Measurements from ENCODE around the gene MCTP2. TPM values are rescaled to one million over a fixed set of nuclear protein-coding genes. Genes with fewer than 3 reads are reported as not detected.

The MCTP2 gene
- total and polyA plus RNA-seq, 2 of the 8 experiments (the other 6 are each of a cell fraction or from before 2014, with no cell fraction given), result 3.4 to 4.5 TPM

DNA sequence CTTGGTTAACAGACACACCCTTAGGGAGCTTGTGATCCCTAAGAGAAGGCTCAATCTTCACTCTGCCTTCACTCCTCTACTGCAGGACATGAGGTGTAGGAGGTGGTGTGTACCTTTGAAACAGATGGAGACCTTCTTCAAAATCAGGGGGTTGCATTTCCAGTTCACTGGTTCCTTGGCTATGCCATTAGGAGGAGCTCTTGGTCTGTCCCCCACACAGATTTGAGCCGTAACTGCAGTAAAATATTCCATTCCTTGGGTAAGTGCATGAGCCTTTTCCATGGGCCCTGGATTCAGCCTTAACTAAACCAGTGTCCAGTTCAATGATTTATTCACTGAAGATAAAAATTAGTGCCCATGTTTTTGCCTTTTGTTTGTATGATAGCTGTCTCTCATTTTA, 144.6 kb downstream of the MCTP2 start:
- DNase-seq (ENCODE audit: low read depth in 1 of 2, low spot score in 2 of 2) (no peak), FAIRE-seq (no peak)
- Histone ChIP-seq H2AK5ac (ENCODE audit: low read depth, low read length) (no peak overlapping the region), H3K4me1 (replicated peaks in 1 of 4; ENCODE audit: control insufficient read depth in 3 of 4, insufficient read depth in 4 of 4, low read length in 3 of 4) (no peaks in the 10 kb centered on the region), H3K23ac (ENCODE audit: insufficient read length) (no peak overlapping the region), H3K4me3 (ENCODE audit: extremely low read depth in 1 of 4, insufficient read depth in 2 of 4, low read depth in 3 of 4, low read length in 4 of 4) (no peak overlapping the region), H3K36me3 (ENCODE audit: control insufficient read depth in 2 of 4, insufficient read depth in 4 of 4, low read length in 3 of 4) (no peaks in the 10 kb centered on the region; a peak in 1 of 8 replicates), H4K8ac (ENCODE audit: extremely low read depth, insufficient read depth, low read length) (no peak overlapping the region), H4K5ac (ENCODE audit: insufficient read length, low read depth, low read length) (no peak overlapping the region), H2BK120ac (replicated peaks; ENCODE audit: low read depth, low read length) (no peak overlapping the region), H2BK15ac (ENCODE audit: low read length) (no peak overlapping the region), H4K91ac (replicated peaks; ENCODE audit: insufficient read length, low read length) (no peak overlapping the region), H3K27me3 (replicated peaks in 1 of 4; ENCODE audit: control insufficient read depth in 3 of 4, extremely low read depth in 1 of 4, insufficient read depth in 3 of 4, low read length in 3 of 4) (no peaks in the 10 kb centered on the region), H3K9ac (replicated peaks in 1 of 4; ENCODE audit: extremely low read depth in 1 of 4, low read depth in 3 of 4, low read length in 3 of 4) (no peak overlapping the region), H2BK5ac (ENCODE audit: low read depth, low read length) (no peak overlapping the region), H3K79me2 (ENCODE audit: control insufficient read depth in 1 of 2, insufficient read depth in 2 of 2, low read length in 2 of 2) (no peaks in the 10 kb centered on the region), H2AFZ (ENCODE audit: low read length) (no peak overlapping the region), H3K79me1 (ENCODE audit: low read depth, low read length) (no peaks in the 10 kb centered on the region), H3K4me2 (ENCODE audit: insufficient read depth in 1 of 2, low read depth in 2 of 2, low read length in 2 of 2) (no peak overlapping the region), H3K14ac (ENCODE audit: insufficient read length) (no peak overlapping the region), H3K27ac (ENCODE audit: low read depth, low read length) (no peak overlapping the region), H3K18ac (ENCODE audit: extremely low read depth, low read length) (no peak overlapping the region), H3K23me2 (ENCODE audit: low read depth, low read length) (no peaks in the 10 kb centered on the region), H4K20me1 (replicated peaks in 1 of 2; ENCODE audit: control insufficient read depth in 1 of 2, insufficient read depth in 2 of 2, low read length in 2 of 2) (no peaks in the 10 kb centered on the region), H2BK20ac (ENCODE audit: low read length) (no peak overlapping the region), H3K4ac (replicated peaks; ENCODE audit: insufficient read length, low read depth, low read length) (no peak overlapping the region), H3K9me3 (ENCODE audit: insufficient read depth in 2 of 2, low read depth in 1 of 2, low read length in 1 of 2) (no peaks in the 10 kb centered on the region), H3K56ac (replicated peaks; ENCODE audit: insufficient read length, low read depth, low read length) (no peak overlapping the region), H2BK12ac (ENCODE audit: low read depth, low read length) (no peak overlapping the region)
- TF ChIP-seq, protein P1, sequence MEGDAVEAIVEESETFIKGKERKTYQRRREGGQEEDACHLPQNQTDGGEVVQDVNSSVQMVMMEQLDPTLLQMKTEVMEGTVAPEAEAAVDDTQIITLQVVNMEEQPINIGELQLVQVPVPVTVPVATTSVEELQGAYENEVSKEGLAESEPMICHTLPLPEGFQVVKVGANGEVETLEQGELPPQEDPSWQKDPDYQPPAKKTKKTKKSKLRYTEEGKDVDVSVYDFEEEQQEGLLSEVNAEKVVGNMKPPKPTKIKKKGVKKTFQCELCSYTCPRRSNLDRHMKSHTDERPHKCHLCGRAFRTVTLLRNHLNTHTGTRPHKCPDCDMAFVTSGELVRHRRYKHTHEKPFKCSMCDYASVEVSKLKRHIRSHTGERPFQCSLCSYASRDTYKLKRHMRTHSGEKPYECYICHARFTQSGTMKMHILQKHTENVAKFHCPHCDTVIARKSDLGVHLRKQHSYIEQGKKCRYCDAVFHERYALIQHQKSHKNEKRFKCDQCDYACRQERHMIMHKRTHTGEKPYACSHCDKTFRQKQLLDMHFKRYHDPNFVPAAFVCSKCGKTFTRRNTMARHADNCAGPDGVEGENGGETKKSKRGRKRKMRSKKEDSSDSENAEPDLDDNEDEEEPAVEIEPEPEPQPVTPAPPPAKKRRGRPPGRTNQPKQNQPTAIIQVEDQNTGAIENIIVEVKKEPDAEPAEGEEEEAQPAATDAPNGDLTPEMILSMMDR (IDR thresholded peaks at IDR 0.05; ENCODE audit: control extremely low read depth in 1 of 3, insufficient read depth in 1 of 3, low read depth in 1 of 3, low read length in 3 of 3), result peak in 2 of 3 experiments; percentile 40 to 70; a peak in 2 of 4 replicates
- TF ChIP-seq, protein P2, sequence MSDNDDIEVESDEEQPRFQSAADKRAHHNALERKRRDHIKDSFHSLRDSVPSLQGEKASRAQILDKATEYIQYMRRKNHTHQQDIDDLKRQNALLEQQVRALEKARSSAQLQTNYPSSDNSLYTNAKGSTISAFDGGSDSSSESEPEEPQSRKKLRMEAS (IDR thresholded peaks at IDR 0.05), result no peak
- TF ChIP-seq NRF1 (IDR thresholded peaks at IDR 0.05; ENCODE audit: low read depth, low read length) (no peak), FOSL1 (IDR thresholded peaks at IDR 0.05; ENCODE audit: insufficient read depth, low read depth, low read length) (no peak), RAD21 (IDR thresholded peaks at IDR 0.05 in 1 of 2, conservative IDR thresholded peaks at IDR 0.05 in 1 of 2; ENCODE audit: low read depth in 2 of 2, low read length in 2 of 2) (peak; percentile 75 to 78)
- CTCF ChIA-PET (ENCODE audit: partially characterized antibody), result interaction anchor here (0.6 to 2.5 kb wide), 14 partner anchors 11 to 281 kb away, joined by 3 to 8 read pairs (median 4); no protein-coding TSS in a partner anchor
- POLR2A ChIA-PET (ENCODE audit: partially characterized antibody), result no interaction called here
- WGBS, 2 experiments (ENCODE audit: extremely low coverage in 1 of 2, insufficient coverage in 1 of 2, insufficient read length in 1 of 2, insufficient replicate concordance in 2 of 2, low coverage in 1 of 2, low lambda C conversion rate in 2 of 2, missing lambda C conversion rate in 1 of 2), result 91% methylated on average over 1 of the region's 1 CpG; no CpG with 5 or more reads in 1 of the 2 experiments
